Skeletal muscle satellite cell (primary cell): ENCODE measurements around the gene SMPDL3A.

Source experiments
- H3K27me3 ChIP-seq: 2 replicates; pipeline ENCODE4 v1.7.0; 2013; ENCODE audit warnings: low read length; ENCODE audit not compliant: control insufficient read depth, insufficient read depth
- H3K36me3 ChIP-seq: 2 replicates; pipeline ENCODE4 v1.7.0; 2013; ENCODE audit warnings: mild to moderate bottlenecking, control low read depth, low read length; ENCODE audit not compliant: insufficient read depth
- H3K4me1 ChIP-seq: 2 replicates; pipeline ENCODE4 v1.7.0; 2013; ENCODE audit warnings: low read length; ENCODE audit not compliant: control insufficient read depth, insufficient read depth
- H3K4me2 ChIP-seq: 2 replicates; pipeline ENCODE4 v1.7.0; 2013; ENCODE audit warnings: mild to moderate bottlenecking, low read length
- H3K4me3 ChIP-seq: 2 replicates; pipeline ENCODE4 v1.7.0; 2013; ENCODE audit warnings: low read length
- H3K9ac ChIP-seq: 2 replicates; pipeline ENCODE4 v1.7.0; 2013; ENCODE audit warnings: mild to moderate bottlenecking, low read depth, low read length, moderate library complexity
- H3K9me3 ChIP-seq: replicated peaks from 2 replicates; pipeline ENCODE4 v1.7.0; 2013; ENCODE audit warnings: mild to moderate bottlenecking, control low read depth, low read length

The SMPDL3A gene

GRCh38 chr6:122778985-122779661 is 9.9 kb upstream of the SMPDL3A start:
- Histone ChIP-seq H3K27me3 (peaks cover 4% of the 10 kb centered on the region), H3K9me3 (no peaks in the 10 kb centered on the region), H3K4me2 (no peak overlapping the region), H3K4me1 (no peaks in the 10 kb centered on the region), H3K36me3 (no peaks in the 10 kb centered on the region), H3K4me3 (no peak overlapping the region), H3K9ac (no peak overlapping the region)

- Histone ChIP-seq H3K27me3 (peaks cover 4% of the 10 kb centered on the region), H3K4me2 (no peak within 1 kb of the TSS), H3K9ac (no peak within 1 kb of the TSS), H3K9me3 (no peaks in the 10 kb centered on the region), H3K4me1 (no peaks in the 10 kb centered on the region), H3K36me3 (no peaks in the 10 kb centered on the region), H3K4me3 (no peak within 1 kb of the TSS)
Measured at GRCh38 chr6:122779667-122780066, 9.4 kb upstream of the SMPDL3A start, which contains the start of gene FABP7. Gene FABP7, plus strand, starts transcription at chr6:122779716. Its CDS starts 79 bp downstream, at chr6:122779795.

DNA sequence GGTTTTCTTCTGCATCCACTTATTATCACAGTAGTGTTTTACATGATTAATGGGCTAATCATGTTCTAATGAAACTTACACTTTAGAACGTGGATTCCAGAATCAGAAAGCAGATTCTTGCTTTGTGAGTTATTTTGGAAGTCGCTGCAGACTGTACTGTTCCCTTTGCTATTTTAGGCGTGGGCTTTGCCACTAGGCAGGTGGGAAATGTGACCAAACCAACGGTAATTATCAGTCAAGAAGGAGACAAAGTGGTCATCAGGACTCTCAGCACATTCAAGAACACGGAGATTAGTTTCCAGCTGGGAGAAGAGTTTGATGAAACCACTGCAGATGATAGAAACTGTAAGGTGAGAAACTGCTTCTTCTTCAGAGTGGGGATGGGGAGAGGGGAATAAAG is 8.9 kb upstream of the SMPDL3A start:
- Histone ChIP-seq H3K4me2 (no peak overlapping the region), H3K9ac (no peak overlapping the region), H3K27me3 (peaks cover 4% of the 10 kb centered on the region), H3K4me1 (no peaks in the 10 kb centered on the region), H3K9me3 (no peaks in the 10 kb centered on the region), H3K4me3 (no peak overlapping the region), H3K36me3 (no peaks in the 10 kb centered on the region)

DNA sequence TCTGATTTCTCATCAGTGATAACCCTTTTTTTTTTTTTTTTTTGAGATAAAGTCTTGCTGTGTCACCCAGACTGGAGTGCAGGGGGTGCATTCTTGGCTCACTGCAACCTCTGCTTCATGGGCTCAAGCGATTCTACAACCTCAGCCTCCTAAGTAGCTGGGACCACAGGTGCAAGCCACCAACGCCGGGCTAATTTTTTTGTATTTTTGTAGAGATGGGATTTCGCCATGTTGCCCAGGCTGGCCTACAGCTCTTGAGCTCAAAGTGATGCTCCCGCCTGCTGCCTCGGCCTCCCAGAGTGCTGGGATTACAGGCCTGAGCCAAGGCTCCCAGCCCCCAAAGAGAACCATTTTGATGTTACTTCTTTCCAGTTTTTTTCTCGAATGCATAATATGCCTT is 7.3 kb upstream of the SMPDL3A start:
- peaks cover 4% of the 10 kb centered on the region for H3K27me3 ChIP-seq
- H3K9ac ChIP-seq: no peak overlapping the region
- no peak overlapping the region for H3K4me2 ChIP-seq
- no peaks in the 10 kb centered on the region for H3K9me3 ChIP-seq
- H3K4me3 ChIP-seq: no peak overlapping the region
- H3K4me1 ChIP-seq: no peaks in the 10 kb centered on the region
- H3K36me3 ChIP-seq: no peaks in the 10 kb centered on the region

DNA sequence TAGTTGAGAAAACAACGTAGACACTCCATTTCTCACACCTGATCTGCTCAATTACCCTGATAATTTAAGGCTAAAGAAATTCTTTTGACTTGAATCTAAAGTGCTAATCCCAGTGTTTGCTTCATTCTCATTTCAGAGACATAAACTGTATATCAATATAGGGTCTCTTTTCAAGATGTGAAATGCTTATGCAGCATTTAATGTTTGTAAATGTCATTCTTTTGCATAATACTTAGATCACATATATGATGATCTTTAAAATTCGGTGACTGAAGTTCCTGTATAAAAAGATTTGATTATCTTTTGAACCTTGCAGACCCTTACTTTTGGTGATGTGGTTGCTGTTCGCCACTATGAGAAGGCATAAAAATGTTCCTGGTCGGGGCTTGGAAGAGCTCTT is 5.7 kb upstream of the SMPDL3A start:
- H3K4me1 ChIP-seq: peaks cover 3% of the 10 kb centered on the region
- H3K36me3 ChIP-seq: no peaks in the 10 kb centered on the region

GRCh38 chr6:122785891-122786290 is 3.2 kb upstream of the SMPDL3A start:
- Histone ChIP-seq H3K27me3 (no peaks in the 10 kb centered on the region), H3K36me3 (no peaks in the 10 kb centered on the region), H3K4me2 (no peak overlapping the region), H3K9ac (no peak overlapping the region), H3K4me3 (no peak overlapping the region), H3K9me3 (no peaks in the 10 kb centered on the region), H3K4me1 (peaks cover 15% of the 10 kb centered on the region)

More for the DNA sequence above, 5.7 kb upstream of the SMPDL3A start:
- Histone ChIP-seq H3K4me3 (no peak overlapping the region), H3K9ac (no peak overlapping the region), H3K4me2 (no peak overlapping the region), H3K27me3 (peaks cover 4% of the 10 kb centered on the region), H3K9me3 (no peaks in the 10 kb centered on the region)

DNA sequence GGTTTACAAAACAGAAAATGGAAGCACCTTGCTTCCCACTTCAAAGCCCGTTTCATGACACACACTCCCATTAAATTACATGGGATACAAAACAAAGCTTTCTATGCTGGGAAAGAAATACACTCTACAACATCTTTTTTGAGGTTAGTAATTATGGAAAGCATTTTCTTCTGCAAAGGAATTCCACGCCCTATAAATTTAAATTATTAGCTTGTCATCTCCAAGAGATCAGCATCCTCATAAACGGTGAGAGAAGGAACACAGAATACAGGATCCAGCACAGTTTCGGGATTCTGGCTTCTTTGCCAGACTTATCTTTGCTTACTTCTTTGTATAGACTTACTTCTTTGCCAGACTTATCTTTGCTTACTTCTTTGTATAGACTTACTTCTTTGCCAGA is 1.3 kb upstream of the SMPDL3A start:
- no peak overlapping the region for H3K4me2 ChIP-seq
- no peaks in the 10 kb centered on the region for H3K36me3 ChIP-seq
- no peaks in the 10 kb centered on the region for H3K27me3 ChIP-seq
- no peak overlapping the region for H3K9ac ChIP-seq
- H3K4me1 ChIP-seq: peaks cover 20% of the 10 kb centered on the region
- no peaks in the 10 kb centered on the region for H3K9me3 ChIP-seq
- H3K4me3 ChIP-seq: no peak overlapping the region

DNA sequence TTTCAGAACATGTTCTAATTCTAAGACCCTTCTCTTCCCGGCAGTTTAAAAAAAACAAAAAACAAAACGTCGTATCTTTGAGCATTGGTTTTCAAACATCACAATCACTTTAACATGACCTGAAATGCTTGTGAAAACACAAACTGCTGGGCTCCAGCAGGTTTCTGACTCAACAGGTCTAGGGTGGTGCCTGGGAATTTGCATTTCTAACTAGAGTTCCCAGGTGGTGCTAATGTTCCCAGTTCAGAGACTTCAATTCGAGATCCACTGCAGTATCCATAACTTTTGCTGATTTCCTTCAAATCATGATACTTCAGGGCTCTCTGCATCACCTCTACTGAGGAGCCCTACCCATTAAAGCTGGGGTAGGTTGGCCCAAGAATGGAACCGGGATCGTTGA is 850 bp upstream of the SMPDL3A start:
- no peaks in the 10 kb centered on the region for H3K27me3 ChIP-seq
- peaks cover 20% of the 10 kb centered on the region for H3K4me1 ChIP-seq
- H3K9me3 ChIP-seq: no peaks in the 10 kb centered on the region
- no peaks in the 10 kb centered on the region for H3K36me3 ChIP-seq
- peak overlapping the region; percentile 89 for H3K4me2 ChIP-seq
- peak overlapping the region; percentile 77 for H3K4me3 ChIP-seq
- H3K9ac ChIP-seq: peak overlapping the region; percentile 85

DNA sequence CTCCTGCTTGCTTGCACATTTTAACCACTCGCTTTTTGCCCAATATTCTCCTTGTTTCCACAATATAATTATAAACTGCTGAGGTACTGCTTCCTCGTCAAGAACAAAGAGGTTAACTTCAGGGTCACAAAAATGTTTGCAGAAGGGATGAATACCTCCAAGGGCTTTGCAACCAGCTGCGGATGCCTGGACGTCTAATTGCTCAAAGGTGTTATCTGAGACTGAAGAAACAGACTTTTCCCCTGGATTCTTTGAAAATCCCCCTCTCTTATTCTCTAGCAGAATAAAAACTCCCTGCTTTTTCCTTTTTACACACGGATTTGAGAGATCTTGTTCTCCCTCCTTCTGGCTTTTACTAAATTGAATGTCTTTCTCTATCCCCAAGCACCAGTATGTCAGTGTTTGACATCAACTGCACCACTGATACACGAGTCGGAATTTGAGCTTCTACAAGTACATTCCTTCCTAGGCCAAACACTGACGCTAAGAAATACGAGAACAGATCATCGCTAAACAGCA is 336 bp upstream of the SMPDL3A start:
- Histone ChIP-seq H3K4me2 (peak overlapping the region; percentile 89), H3K4me1 (peaks cover 20% of the 10 kb centered on the region), H3K4me3 (peak overlapping the region; percentile 77), H3K36me3 (no peaks in the 10 kb centered on the region), H3K9me3 (no peaks in the 10 kb centered on the region), H3K27me3 (no peaks in the 10 kb centered on the region), H3K9ac (peak overlapping the region; percentile 85)

GRCh38 chr6:122790028-122790422 is 967 bp downstream of the SMPDL3A start:
- Histone ChIP-seq H3K9me3 (no peaks in the 10 kb centered on the region), H3K27me3 (no peaks in the 10 kb centered on the region), H3K4me2 (peak overlapping the region; percentile 89), H3K36me3 (no peaks in the 10 kb centered on the region), H3K4me1 (peaks cover 20% of the 10 kb centered on the region), H3K4me3 (peak overlapping the region; percentile 77), H3K9ac (peak overlapping the region; percentile 85)

DNA sequence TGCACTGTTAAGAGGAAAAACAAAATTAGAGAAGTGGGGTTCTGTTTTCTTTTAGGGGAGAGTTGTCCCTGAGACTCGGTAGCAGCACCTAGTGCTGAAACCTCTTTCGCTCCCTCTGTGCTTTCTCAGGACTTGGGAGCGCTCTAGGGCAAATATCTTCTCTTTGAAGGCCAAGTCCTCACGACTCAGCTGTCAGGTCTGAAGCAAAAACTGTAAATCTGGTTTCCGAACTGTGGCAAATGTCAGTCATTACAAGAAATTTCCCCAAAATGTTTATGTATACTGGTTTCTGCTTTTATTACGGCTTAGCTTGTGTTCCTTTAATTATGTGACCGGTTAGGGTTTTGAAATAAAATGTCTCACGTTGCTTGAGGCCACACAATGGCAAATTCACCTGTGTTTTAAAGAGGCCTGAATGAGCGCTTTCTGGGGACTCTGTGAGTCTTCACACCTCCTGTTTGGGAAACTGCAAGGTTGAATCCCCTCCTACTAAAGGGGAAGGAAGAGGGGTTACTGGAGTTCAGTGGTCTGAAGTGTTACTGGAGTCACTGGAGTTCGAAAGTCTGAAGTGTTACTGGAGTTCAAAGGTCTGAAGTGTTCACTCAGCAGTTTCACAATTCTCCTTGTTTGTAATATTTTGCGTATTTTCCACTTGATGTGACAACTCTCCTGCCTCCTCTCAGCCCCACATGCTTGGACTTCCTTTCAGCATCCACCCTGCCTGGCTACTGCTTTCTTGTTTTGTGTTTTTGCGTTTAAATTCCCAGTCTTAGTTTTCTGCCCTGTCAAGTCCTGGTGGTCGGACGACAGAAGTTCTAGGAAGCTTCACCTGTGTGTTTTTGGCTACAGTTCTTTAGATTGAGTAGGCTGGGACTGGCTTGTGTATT is 1.6 kb downstream of the SMPDL3A start:
- H3K36me3 ChIP-seq: no peaks in the 10 kb centered on the region
- H3K4me3 ChIP-seq: peak overlapping the region; percentile 77
- no peaks in the 10 kb centered on the region for H3K9me3 ChIP-seq
- peak overlapping the region; percentile 89 for H3K4me2 ChIP-seq
- peaks cover 20% of the 10 kb centered on the region for H3K4me1 ChIP-seq
- H3K9ac ChIP-seq: peak overlapping the region; percentile 85
- H3K27me3 ChIP-seq: no peaks in the 10 kb centered on the region
